Measurements from ENCODE around the gene PCDH15. TPM values are rescaled to one million over a fixed set of nuclear protein-coding genes. Genes with fewer than 3 reads are reported as not detected.

The PCDH15 gene
- total RNA-seq, 1 experiment from 2014 or later = 0.59 TPM

DNA sequence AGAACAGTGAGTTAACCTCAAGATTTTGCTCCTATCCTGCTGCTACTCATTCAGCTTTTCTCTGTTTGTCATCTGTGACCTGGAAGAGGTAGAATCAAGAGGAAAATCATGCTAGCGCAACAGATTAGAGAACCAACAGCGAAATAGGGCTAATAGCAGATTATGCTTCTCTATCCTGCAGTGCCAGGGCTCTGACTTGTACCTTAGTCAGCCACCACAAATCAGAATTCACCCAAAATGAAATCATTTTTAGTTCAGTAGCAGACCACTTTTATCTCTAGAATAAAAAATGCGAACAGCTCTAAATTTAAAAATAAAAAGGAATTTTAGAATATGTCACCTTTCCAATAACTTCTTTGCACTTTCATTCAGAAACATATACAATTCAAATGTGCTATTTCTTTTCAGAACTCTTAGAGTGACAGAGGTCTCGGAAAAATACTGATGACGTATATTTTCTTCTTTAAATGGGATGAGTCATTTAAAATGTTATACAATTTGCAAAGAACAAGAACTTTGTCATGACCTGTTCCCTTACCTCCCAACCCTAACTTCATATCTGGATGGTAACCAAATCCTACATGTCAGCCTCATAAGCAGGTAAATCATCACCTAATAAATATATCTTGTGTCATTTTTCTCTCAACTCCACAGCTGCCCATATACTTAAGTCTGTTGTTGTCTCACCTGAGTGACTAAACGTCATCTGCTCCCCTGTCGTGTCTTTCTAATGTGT, 896.4 kb downstream of the PCDH15 start:
- Mint-ChIP-seq H3K27ac (no peak overlapping the region), H3K4me3 (no peak overlapping the region), H3K36me3 (no peaks in the 10 kb centered on the region), H3K4me1 (peaks cover 7% of the 10 kb centered on the region), H3K9me3 (peaks cover 3% of the 10 kb centered on the region; the same call in 1 of the 2 replicates), H3K27me3 (ENCODE audit: low read depth) (no peaks in the 10 kb centered on the region)
- no peak for DNase-seq (ENCODE audit: low spot score)
- ATAC-seq = no peak
- no peak for TF ChIP-seq SMAD3 (CRISPR knock-in tag; IDR thresholded peaks at IDR 0.05; ENCODE audit: borderline replicate concordance)
- TF ChIP-seq, protein P1, sequence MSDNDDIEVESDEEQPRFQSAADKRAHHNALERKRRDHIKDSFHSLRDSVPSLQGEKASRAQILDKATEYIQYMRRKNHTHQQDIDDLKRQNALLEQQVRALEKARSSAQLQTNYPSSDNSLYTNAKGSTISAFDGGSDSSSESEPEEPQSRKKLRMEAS (CRISPR knock-in tag; IDR thresholded peaks at IDR 0.05) = no peak
- TF ChIP-seq, protein P2, sequence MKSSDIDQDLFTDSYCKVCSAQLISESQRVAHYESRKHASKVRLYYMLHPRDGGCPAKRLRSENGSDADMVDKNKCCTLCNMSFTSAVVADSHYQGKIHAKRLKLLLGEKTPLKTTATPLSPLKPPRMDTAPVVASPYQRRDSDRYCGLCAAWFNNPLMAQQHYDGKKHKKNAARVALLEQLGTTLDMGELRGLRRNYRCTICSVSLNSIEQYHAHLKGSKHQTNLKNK (CRISPR knock-in tag; IDR thresholded peaks at IDR 0.05) = no peak
- TF ChIP-seq JUN (CRISPR knock-in tag; IDR thresholded peaks at IDR 0.05) = no peak
- TF ChIP-seq, protein P3, sequence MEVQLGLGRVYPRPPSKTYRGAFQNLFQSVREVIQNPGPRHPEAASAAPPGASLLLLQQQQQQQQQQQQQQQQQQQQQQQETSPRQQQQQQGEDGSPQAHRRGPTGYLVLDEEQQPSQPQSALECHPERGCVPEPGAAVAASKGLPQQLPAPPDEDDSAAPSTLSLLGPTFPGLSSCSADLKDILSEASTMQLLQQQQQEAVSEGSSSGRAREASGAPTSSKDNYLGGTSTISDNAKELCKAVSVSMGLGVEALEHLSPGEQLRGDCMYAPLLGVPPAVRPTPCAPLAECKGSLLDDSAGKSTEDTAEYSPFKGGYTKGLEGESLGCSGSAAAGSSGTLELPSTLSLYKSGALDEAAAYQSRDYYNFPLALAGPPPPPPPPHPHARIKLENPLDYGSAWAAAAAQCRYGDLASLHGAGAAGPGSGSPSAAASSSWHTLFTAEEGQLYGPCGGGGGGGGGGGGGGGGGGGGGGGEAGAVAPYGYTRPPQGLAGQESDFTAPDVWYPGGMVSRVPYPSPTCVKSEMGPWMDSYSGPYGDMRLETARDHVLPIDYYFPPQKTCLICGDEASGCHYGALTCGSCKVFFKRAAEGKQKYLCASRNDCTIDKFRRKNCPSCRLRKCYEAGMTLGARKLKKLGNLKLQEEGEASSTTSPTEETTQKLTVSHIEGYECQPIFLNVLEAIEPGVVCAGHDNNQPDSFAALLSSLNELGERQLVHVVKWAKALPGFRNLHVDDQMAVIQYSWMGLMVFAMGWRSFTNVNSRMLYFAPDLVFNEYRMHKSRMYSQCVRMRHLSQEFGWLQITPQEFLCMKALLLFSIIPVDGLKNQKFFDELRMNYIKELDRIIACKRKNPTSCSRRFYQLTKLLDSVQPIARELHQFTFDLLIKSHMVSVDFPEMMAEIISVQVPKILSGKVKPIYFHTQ (CRISPR knock-in tag; IDR thresholded peaks at IDR 0.05) = no peak
- TF ChIP-seq, protein P4, sequence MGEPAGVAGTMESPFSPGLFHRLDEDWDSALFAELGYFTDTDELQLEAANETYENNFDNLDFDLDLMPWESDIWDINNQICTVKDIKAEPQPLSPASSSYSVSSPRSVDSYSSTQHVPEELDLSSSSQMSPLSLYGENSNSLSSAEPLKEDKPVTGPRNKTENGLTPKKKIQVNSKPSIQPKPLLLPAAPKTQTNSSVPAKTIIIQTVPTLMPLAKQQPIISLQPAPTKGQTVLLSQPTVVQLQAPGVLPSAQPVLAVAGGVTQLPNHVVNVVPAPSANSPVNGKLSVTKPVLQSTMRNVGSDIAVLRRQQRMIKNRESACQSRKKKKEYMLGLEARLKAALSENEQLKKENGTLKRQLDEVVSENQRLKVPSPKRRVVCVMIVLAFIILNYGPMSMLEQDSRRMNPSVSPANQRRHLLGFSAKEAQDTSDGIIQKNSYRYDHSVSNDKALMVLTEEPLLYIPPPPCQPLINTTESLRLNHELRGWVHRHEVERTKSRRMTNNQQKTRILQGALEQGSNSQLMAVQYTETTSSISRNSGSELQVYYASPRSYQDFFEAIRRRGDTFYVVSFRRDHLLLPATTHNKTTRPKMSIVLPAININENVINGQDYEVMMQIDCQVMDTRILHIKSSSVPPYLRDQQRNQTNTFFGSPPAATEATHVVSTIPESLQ (CRISPR knock-in tag; IDR thresholded peaks at IDR 0.05) = no peak
- TF ChIP-seq, protein P5, sequence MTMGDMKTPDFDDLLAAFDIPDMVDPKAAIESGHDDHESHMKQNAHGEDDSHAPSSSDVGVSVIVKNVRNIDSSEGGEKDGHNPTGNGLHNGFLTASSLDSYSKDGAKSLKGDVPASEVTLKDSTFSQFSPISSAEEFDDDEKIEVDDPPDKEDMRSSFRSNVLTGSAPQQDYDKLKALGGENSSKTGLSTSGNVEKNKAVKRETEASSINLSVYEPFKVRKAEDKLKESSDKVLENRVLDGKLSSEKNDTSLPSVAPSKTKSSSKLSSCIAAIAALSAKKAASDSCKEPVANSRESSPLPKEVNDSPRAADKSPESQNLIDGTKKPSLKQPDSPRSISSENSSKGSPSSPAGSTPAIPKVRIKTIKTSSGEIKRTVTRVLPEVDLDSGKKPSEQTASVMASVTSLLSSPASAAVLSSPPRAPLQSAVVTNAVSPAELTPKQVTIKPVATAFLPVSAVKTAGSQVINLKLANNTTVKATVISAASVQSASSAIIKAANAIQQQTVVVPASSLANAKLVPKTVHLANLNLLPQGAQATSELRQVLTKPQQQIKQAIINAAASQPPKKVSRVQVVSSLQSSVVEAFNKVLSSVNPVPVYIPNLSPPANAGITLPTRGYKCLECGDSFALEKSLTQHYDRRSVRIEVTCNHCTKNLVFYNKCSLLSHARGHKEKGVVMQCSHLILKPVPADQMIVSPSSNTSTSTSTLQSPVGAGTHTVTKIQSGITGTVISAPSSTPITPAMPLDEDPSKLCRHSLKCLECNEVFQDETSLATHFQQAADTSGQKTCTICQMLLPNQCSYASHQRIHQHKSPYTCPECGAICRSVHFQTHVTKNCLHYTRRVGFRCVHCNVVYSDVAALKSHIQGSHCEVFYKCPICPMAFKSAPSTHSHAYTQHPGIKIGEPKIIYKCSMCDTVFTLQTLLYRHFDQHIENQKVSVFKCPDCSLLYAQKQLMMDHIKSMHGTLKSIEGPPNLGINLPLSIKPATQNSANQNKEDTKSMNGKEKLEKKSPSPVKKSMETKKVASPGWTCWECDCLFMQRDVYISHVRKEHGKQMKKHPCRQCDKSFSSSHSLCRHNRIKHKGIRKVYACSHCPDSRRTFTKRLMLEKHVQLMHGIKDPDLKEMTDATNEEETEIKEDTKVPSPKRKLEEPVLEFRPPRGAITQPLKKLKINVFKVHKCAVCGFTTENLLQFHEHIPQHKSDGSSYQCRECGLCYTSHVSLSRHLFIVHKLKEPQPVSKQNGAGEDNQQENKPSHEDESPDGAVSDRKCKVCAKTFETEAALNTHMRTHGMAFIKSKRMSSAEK (CRISPR knock-in tag; IDR thresholded peaks at IDR 0.05; ENCODE audit: borderline replicate concordance) = no peak
- TF ChIP-seq ZNF423 (CRISPR knock-in tag; IDR thresholded peaks at IDR 0.05) = no peak
- TF ChIP-seq ZNF219 (CRISPR knock-in tag; IDR thresholded peaks at IDR 0.05; ENCODE audit: borderline replicate concordance) = no peak
- TF ChIP-seq TCF7 (CRISPR knock-in tag; IDR thresholded peaks at IDR 0.05; ENCODE audit: low read depth) = no peak
- TF ChIP-seq NR2C2 (CRISPR knock-in tag; IDR thresholded peaks at IDR 0.05) = no peak
- CTCF ChIA-PET = no interaction called here
- POLR2A ChIA-PET = no interaction called here

DNA sequence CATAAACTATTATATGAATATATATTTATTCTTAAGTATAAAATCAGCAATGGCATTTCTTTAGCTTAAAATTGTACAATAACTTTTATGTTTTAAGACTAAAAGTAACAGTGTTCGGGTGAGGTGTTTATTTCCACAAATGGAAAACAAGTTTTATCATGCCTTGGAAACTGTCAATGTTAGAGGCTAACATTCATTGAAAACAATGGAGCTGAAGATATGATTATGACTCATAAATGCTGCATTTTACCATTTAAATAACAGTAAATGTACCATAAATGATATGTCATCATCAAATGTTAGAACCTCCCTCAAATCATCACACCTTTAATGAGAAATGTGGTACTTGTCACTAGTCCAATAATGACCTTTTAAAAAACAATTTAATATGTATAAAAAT, 897.3 kb downstream of the PCDH15 start:
- no peak overlapping the region for H3K27ac Mint-ChIP-seq
- DNase-seq (ENCODE audit: low spot score) (no peak), ATAC-seq (no peak)
- H3K4me3 Mint-ChIP-seq = no peak overlapping the region
- H3K4me1 Mint-ChIP-seq = peaks cover 6% of the 10 kb centered on the region
- ChIA-PET POLR2A (no interaction called here), CTCF (no interaction called here)
- no peaks in the 10 kb centered on the region for H3K27me3 Mint-ChIP-seq (ENCODE audit: low read depth)
- H3K36me3 Mint-ChIP-seq = no peaks in the 10 kb centered on the region
- no peaks in the 10 kb centered on the region for H3K9me3 Mint-ChIP-seq
- TF ChIP-seq, protein P6, sequence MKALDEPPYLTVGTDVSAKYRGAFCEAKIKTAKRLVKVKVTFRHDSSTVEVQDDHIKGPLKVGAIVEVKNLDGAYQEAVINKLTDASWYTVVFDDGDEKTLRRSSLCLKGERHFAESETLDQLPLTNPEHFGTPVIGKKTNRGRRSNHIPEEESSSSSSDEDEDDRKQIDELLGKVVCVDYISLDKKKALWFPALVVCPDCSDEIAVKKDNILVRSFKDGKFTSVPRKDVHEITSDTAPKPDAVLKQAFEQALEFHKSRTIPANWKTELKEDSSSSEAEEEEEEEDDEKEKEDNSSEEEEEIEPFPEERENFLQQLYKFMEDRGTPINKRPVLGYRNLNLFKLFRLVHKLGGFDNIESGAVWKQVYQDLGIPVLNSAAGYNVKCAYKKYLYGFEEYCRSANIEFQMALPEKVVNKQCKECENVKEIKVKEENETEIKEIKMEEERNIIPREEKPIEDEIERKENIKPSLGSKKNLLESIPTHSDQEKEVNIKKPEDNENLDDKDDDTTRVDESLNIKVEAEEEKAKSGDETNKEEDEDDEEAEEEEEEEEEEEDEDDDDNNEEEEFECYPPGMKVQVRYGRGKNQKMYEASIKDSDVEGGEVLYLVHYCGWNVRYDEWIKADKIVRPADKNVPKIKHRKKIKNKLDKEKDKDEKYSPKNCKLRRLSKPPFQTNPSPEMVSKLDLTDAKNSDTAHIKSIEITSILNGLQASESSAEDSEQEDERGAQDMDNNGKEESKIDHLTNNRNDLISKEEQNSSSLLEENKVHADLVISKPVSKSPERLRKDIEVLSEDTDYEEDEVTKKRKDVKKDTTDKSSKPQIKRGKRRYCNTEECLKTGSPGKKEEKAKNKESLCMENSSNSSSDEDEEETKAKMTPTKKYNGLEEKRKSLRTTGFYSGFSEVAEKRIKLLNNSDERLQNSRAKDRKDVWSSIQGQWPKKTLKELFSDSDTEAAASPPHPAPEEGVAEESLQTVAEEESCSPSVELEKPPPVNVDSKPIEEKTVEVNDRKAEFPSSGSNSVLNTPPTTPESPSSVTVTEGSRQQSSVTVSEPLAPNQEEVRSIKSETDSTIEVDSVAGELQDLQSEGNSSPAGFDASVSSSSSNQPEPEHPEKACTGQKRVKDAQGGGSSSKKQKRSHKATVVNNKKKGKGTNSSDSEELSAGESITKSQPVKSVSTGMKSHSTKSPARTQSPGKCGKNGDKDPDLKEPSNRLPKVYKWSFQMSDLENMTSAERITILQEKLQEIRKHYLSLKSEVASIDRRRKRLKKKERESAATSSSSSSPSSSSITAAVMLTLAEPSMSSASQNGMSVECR (CRISPR knock-in tag; IDR thresholded peaks at IDR 0.05; ENCODE audit: borderline replicate concordance) = no peak
- TF ChIP-seq, protein P4 (CRISPR knock-in tag; IDR thresholded peaks at IDR 0.05) = no peak
- TF ChIP-seq NFYB (CRISPR knock-in tag; conservative IDR thresholded peaks at IDR 0.05; ENCODE audit: low read depth) = no peak
- no peak for TF ChIP-seq ZNF121 (CRISPR knock-in tag; IDR thresholded peaks at IDR 0.05)
- TF ChIP-seq TCF7 (CRISPR knock-in tag; IDR thresholded peaks at IDR 0.05; ENCODE audit: low read depth) = no peak
- TF ChIP-seq, protein P2 (CRISPR knock-in tag; IDR thresholded peaks at IDR 0.05) = no peak

All from WTC11 (cell line).